ENCODE data around the gene SLC9A3.

Gene SLC9A3

GRCh38 chr5:554284-554988, 30.2 kb upstream of the SLC9A3 start:
- no peak for DNase-seq

GRCh38 chr5:553874-554273, 29.6 kb upstream of the SLC9A3 start:
- DNase-seq, result no peak

- DNase-seq, result no peak
Observed at GRCh38 chr5:551406-551805, 27.2 kb upstream of the SLC9A3 start.

DNA sequence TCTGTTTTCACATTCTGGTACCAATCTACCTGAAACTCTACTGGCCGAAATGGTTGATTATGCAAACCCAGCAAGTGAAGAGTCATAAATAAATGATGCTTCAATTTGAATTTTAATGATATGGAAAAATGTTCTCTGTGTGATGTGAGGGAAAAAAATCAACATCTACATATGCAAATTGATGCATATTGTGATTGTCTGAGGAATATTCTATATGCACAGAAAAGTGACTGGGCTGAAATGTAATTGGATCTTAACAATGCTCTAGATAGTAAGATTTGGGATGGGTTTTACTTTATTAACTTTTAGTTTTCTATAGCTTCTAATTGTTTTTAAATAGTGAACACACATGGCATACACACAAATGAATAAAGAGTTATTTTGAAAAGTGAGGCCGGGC, 25.0 kb upstream of the SLC9A3 start:
- DNase-seq, result no peak

GRCh38 chr5:548256-548655, 24.0 kb upstream of the SLC9A3 start:
- no peak for DNase-seq

DNA sequence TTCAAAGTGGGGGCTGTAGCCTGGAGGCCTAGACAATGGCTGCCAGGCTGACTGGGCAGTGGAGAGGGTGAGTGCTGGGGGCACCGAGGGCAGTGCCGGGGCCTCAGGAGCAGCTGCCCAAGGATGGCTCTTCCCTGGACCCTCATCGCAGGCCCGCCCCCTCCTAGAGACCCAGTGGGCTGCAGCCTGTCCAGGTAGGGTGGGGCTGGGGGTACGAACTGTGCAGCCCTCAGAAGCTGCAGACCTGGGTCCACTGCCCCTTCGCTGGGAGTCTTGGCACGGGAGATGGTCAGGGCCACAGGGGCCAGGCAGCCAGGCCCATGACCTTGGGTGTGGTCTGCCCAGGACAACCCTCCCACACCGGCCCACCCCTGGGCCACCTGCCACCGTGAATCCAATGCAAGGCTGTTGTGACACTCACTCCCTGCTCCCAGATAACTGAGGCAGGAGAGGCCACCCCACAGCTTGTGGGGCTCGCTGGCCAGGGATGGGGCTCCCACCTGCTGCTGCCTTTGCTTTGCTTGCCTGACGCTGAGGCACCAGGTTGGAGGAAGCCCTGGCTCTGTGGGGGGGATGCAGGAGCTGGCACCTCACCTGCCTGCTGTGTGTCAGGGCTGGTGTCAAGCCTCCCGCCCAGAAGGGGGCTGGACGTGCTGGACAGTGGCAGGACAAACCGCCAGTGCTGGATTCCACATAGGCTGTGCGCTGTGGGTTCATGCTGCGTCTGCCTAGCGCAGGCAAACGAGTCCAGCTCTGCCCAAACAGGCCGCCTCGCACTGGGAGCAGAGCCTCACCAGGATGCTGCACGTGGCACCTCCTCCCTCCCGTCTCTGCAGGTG, 23.1 kb upstream of the SLC9A3 start:
- no peak for DNase-seq

- no peak for DNase-seq
Observed at GRCh38 chr5:546376-546908, 22.2 kb upstream of the SLC9A3 start.

GRCh38 chr5:545641-546375, 21.6 kb upstream of the SLC9A3 start:
- no peak for DNase-seq

- no peak for DNase-seq
Observed at GRCh38 chr5:544675-545355, 20.6 kb upstream of the SLC9A3 start.

- DNase-seq, result peak; percentile 38
Observed at GRCh38 chr5:543755-544674, 19.8 kb upstream of the SLC9A3 start.

GRCh38 chr5:543351-543750, 19.1 kb upstream of the SLC9A3 start:
- DNase-seq, result no peak

GRCh38 chr5:542319-543311, 18.4 kb upstream of the SLC9A3 start:
- DNase-seq, result no peak

DNA sequence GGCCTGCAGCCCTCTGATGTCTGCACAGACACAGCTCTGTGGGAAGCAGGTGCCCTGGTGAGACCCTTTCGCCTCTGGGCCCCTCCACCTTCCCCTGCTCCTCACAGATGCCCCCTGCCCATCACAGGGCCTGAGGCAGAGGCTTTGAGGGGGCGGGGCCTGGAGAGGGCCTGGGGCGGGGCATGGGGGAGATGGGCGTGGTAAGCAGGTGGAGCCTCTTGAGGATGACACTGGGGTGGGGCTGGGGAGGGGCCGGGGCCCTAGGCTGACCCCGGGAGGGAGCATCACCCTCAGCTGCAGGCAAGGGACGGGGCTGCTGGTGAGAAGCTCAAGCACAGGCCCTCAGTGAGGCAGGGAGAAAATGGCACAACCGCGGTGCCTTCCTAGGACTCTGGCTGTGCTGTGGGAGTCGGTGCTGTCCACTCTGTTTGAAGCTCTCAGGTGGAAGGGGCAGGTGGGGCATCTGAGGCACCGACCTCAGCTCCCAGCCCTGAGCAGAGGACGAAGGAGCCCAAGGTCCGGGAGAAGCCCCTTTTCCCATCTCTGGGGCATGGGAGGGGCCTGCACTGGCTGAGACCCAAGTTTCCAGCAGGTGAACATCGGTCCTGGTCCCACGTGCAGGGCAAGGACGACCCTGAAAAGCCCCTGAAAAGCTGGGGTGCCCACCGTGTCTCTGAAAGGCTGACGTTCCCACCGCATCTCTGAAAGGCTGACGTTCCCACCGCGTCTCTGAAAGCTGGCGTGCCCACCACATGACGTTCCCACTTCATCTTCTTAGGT, 17.5 kb upstream of the SLC9A3 start:
- no peak for DNase-seq

DNA sequence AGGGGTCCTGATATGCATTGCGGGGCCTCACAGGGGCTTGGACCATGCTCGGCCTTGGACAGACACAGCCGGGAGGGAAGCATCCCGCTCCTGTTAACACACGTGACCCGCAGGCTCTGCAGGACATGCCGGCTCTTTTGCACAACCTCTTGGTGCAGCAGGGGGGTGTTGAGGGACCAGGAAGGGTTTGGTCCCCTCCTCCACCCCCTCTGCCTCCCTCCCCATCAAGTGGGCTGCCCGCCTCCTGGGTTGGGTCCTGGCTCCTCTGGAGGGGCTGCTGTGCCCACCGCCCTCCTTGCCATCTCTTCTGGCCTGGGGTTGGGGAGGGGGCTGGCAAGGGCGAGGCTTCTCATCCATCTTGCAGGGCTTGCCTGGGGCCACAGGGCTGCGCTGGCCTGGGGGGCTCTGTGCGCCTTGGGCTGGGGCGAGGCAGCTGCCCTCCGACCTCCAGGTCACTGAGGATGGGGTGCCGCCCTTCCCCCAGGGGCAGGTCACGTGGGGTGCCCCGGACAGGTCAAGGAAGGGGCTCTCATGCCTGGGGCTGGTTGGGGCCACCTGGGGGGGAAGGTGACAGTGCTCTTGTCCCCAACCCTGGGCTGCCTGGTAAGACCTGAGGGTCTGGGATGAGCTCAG, 16.8 kb upstream of the SLC9A3 start:
- no peak for DNase-seq

GRCh38 chr5:540071-540905, 16.0 kb upstream of the SLC9A3 start:
- no peak for DNase-seq

- DNase-seq, result no peak
Observed at GRCh38 chr5:539469-540070, 15.3 kb upstream of the SLC9A3 start.

- DNase-seq, result no peak
Observed at GRCh38 chr5:538801-539468, 14.7 kb upstream of the SLC9A3 start.

Measured in CD4-positive, alpha-beta T cell treated with Interleukin-4 for 4 hours (primary cell).